Activated naive CD8-positive, alpha-beta T cell treated with anti-CD3 and anti-CD28 coated beads, Interleukin-2, amount 10 ng/mL, durations not matched to agents 7 days and 5 days (primary cell): ENCODE measurements around the gene KIAA0319L. TPM values are rescaled to one million over a fixed set of nuclear protein-coding genes. Genes with fewer than 3 reads are reported as not detected.
A peak's percentile ranks its signal among the peaks of the same experiment; 100 is the strongest.

ENCODE experiments used
- ATAC-seq: fragments of 150-1000 bp; cut with Tn5 transposase; one replicate; pipeline ENCODE4 v1.10.0; 2021; ENCODE audit warnings: low read depth, moderate library complexity
- POLR2A ChIA-PET: fragments of 350-600 bp; sonication (Branson Sonifier 250); formaldehyde crosslinking; loops from one replicate; lab custom pipeline; 2021; ENCODE audit warnings: antibody characterized with exemption; lab: Charles Lee
- DNase-seq: peaks from one replicate; pipeline ENCODE4 v3.0.0; 2021
- H3K27ac Mint-ChIP-seq: one replicate; pipeline ENCODE4 v1.8.0; 2022; ENCODE audit warnings: mild to moderate bottlenecking, mixed read lengths
- H3K27me3 Mint-ChIP-seq: one replicate; pipeline ENCODE4 v1.8.0; 2022; ENCODE audit warnings: mild to moderate bottlenecking, moderate library complexity, mixed read lengths
- H3K36me3 Mint-ChIP-seq: one replicate; pipeline ENCODE4 v1.8.0; 2021; ENCODE audit warnings: mild to moderate bottlenecking, mixed read lengths
- H3K4me1 Mint-ChIP-seq: one replicate; pipeline ENCODE4 v1.8.0; 2021; ENCODE audit warnings: mixed read lengths
- H3K4me3 Mint-ChIP-seq: one replicate; pipeline ENCODE4 v1.8.0; 2022; ENCODE audit warnings: mild to moderate bottlenecking, moderate library complexity, mixed read lengths
- H3K9me3 Mint-ChIP-seq: one replicate; pipeline ENCODE4 v1.8.0; 2021; ENCODE audit warnings: mixed read lengths
- total RNA-seq, 2 experiments: library from RNA; stranded (reverse); gene quantifications; one replicate each; pipeline ENCODE4 v1.2.3, GENCODE V29; 2021

The KIAA0319L gene
- total RNA-seq, 2 experiments from 2014 or later: 49.8 to 51.8 TPM

DNA sequence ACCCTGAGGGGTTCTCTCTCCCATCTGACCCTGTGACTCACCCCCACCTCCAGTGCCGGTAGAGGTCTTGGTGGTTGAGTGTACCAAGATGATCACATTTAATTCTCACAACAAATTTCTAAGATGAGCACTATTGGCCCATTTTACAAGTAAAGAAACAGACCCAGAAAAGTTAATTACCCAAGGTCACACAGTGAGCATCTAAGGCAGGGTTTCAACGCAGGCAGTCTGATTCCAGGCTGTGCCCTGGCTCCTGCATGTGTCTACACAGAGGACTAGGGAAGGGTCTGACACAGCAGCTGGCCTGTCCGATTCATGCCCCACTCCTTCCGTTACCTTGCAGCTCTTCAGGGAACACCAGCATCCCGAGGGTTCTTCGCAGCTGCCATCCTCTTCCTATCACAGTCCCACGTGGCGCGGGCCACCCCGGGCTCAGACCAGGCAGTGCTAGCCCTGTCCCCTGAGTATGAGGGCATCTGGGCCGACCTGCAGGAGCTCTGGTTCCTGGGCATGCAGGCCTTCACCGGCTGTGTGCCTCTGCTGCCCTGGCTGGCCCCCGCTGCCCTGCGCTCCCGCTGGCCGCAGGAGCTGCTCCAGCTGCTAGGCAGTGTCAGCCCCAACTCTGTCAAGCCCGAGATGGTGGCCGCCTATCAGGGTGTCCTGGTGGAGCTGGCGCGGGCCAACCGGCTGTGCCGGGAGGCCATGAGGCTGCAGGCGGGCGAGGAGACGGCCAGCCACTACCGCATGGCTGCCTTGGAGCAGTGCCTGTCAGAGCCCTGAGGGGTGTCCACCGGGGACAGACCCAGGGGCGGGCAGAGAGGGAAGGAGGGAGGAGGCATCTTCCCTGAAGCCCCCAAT, 7.9 kb upstream of the KIAA0319L start:
- peaks cover 9% of the 10 kb centered on the region for H3K4me1 Mint-ChIP-seq
- no peak overlapping the region for H3K4me3 Mint-ChIP-seq
- peaks cover 2% of the 10 kb centered on the region for H3K36me3 Mint-ChIP-seq
- POLR2A ChIA-PET: interaction anchor here (0.6 to 1.7 kb wide), 6 partner anchors 12 to 367 kb away, joined by 3 to 6 read pairs (median 3); no protein-coding TSS in a partner anchor
- no peak for ATAC-seq
- no peak for DNase-seq
- no peaks in the 10 kb centered on the region for H3K27me3 Mint-ChIP-seq
- H3K9me3 Mint-ChIP-seq: no peaks in the 10 kb centered on the region
- H3K27ac Mint-ChIP-seq: no peak overlapping the region

DNA sequence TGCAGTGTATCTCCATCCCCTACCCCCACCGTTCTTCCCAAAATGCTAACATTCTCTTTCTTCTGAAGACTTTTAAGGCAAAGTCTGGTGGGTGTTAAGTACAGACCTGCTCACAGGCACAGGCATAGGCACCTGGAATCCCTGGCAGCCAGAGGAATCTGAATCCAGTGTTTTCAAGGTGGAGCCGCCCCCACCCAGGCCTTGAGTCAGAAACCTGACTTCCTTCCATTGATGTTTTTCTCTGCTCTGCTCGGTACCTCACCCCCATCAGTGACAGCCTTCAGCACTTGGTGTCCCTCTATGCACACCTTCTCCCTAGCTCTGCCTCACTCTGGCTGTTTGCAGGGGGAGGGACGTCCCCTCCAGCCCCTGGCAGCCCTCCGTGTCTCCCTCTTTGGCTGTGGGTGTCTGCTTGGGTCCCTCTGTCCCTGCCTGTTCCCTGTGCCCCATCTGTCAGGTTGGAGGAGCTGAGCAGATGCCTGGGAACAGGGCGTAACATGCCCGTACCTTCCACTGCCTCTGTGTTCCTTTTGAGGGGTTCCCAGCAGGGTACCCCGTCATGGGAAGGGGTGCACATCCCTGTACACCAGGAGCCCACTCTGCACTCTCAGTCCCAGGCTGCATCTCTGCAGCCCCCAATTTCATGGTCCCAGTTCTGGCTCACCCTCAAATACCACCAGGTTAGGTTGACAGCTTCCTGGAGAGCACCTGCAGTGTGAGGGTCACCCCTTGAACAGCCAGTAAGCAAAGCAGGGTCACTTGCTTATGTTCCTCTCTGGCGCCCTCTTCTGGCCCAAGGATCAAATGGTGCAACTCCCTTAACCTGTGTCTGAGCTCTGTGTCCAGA, 7.1 kb upstream of the KIAA0319L start:
- Mint-ChIP-seq H3K4me3 (no peak overlapping the region), H3K4me1 (peaks cover 12% of the 10 kb centered on the region), H3K27me3 (no peaks in the 10 kb centered on the region), H3K36me3 (peaks cover 2% of the 10 kb centered on the region), H3K9me3 (no peaks in the 10 kb centered on the region), H3K27ac (peak overlapping the region; percentile 38)
- ATAC-seq (peak; percentile 70), DNase-seq (peak; percentile 79)
- POLR2A ChIA-PET: interaction anchor here (0.6 to 1.7 kb wide), 6 partner anchors 13 to 366 kb away, joined by 3 to 6 read pairs (median 3); no protein-coding TSS in a partner anchor

DNA sequence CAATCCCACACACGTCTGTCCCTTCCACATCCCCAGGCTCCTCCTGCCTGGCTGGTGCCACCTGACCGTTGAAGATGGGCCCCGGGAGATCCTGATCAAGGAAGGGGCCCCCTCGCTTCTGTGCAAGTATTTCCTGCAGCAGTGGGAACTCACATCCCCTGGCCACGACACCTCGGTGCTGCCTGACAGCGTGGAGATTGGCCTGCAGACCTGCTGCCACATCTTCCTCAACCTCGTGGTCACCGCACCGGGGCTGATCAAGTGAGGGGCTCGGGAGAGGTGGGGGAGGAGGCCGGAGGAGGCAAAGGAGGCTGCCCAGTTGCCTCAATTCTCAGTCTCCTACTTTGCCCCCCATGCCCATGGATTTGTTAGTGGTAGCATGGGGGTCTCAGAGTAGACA, 6.0 kb upstream of the KIAA0319L start:
- POLR2A ChIA-PET: interaction anchor here (1.3 to 2.4 kb wide), 2 partner anchors 112 to 207 kb away, joined by 3 to 7 read pairs; partner anchors contain the start of gene CLSPN
- no peak overlapping the region for H3K27ac Mint-ChIP-seq
- no peaks in the 10 kb centered on the region for H3K9me3 Mint-ChIP-seq
- ATAC-seq (no peak), DNase-seq (no peak)
- peaks cover 2% of the 10 kb centered on the region for H3K36me3 Mint-ChIP-seq
- no peaks in the 10 kb centered on the region for H3K27me3 Mint-ChIP-seq
- no peak overlapping the region for H3K4me3 Mint-ChIP-seq
- H3K4me1 Mint-ChIP-seq: peaks cover 15% of the 10 kb centered on the region

DNA sequence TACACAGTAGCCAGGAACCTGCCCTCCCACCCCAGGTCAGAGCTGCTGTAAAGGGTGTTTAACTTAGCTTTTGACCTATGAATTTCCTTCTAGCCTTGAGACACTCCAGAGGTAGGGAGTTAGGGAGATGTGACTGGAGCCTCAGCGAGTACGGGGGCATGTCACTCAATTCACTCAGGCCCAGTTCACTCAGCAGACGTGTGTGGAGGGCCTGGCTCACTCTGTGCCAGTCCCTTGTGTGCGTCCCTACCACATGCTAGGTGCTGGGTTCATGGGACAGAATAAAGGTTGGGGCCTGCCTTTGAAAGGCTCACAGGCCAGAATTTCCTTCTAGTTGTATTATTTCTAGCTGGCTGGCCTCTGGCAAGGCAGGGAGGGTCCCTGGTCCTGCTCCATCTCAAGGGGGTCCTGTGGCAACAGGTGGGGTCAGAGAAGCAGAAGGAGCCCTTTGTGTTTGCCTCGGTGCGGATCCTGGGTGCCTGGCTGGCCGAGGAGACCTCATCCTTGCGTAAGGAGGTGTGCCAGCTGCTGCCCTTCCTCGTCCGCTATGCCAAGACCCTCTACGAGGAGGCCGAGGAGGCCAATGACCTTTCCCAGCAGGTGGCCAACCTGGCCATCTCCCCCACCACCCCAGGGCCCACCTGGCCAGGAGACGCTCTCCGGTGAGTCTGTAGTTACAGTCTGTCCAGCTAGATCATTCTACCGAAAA, 4.9 kb upstream of the KIAA0319L start:
- no peak for ATAC-seq
- Mint-ChIP-seq H3K4me3 (no peak overlapping the region), H3K27ac (no peak overlapping the region), H3K4me1 (peaks cover 17% of the 10 kb centered on the region), H3K9me3 (no peaks in the 10 kb centered on the region), H3K36me3 (peaks cover 5% of the 10 kb centered on the region), H3K27me3 (no peaks in the 10 kb centered on the region)
- POLR2A ChIA-PET: interaction anchor here (1.3 to 2.4 kb wide), 2 partner anchors 111 to 208 kb away, joined by 3 to 7 read pairs; partner anchors contain the start of gene CLSPN
- no peak for DNase-seq

DNA sequence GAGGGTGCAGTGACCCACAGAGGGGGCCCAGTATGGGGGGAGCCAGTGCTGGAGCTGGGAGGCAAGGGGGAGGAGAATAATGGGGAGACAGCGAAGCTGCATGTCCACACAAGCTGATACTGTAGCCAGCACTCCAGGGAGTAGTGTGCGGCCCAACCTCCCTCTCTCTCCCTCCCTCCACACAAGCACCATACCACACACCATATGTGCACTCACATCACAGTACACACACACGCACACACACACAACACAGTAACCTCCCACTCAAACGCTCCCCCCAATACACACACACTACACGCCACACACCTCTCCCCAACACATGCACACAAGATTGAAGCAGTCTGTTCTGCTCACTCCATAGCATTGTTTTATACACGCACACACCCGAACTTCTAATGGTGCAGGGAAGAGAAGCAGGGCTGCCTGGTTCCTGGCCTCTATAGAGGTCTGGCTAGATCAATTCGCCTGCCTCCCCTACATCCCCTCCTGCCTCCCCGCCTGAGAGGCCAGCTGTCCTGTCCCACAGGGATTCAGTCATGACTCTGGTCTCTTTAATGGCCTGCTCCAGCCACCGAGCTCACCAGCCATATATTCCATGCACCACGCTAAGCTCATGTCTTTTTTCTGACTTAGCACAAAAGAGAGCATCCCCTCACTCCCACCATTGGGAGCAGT, 4.2 kb upstream of the KIAA0319L start:
- ATAC-seq: no peak

DNA sequence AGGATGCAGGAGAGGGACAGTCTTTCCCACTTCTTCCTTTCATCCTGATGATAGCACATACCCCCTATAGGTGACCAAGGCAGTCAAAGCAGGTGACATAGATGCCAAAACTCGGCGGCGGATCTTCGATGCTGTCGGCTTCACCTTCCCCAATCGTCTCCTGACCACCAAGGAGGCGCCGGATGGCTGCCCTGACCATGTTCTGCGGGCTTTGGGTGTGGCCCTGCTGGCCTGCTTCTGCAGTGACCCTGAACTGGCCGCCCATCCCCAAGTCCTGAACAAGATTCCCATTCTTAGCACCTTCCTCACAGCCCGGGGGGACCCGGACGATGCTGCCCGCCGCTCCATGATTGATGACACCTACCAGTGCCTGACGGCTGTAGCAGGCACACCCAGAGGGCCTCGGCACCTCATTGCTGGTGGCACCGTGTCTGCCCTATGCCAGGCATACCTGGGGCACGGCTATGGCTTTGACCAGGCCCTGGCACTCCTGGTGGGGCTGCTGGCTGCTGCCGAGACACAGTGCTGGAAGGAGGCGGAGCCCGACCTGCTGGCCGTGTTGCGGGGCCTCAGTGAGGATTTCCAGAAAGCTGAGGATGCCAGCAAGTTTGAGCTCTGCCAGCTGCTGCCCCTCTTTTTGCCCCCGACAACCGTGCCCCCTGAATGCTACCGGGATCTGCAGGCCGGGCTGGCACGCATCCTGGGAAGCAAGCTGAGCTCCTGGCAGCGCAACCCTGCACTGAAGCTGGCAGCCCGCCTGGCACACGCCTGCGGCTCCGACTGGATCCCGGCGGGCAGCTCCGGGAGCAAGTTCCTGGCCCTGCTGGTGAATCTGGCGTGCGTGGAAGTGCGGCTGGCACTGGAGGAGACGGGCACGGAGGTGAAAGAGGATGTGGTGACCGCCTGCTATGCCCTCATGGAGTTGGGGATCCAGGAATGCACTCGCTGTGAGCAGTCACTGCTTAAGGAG, 3.3 kb upstream of the KIAA0319L start:
- Mint-ChIP-seq H3K4me3 (no peak overlapping the region), H3K27me3 (no peaks in the 10 kb centered on the region), H3K9me3 (no peaks in the 10 kb centered on the region), H3K4me1 (peaks cover 29% of the 10 kb centered on the region), H3K36me3 (peaks cover 5% of the 10 kb centered on the region), H3K27ac (no peak overlapping the region)
- POLR2A ChIA-PET: interaction anchor here (0.5 to 2.4 kb wide), 2 partner anchors 109 to 165 kb away, joined by 4 to 7 read pairs; no protein-coding TSS in a partner anchor
- DNase-seq (no peak), ATAC-seq (no peak)

More for the DNA sequence above, 4.2 kb upstream of the KIAA0319L start:
- no peak overlapping the region for H3K4me3 Mint-ChIP-seq
- no peaks in the 10 kb centered on the region for H3K9me3 Mint-ChIP-seq
- H3K27me3 Mint-ChIP-seq: no peaks in the 10 kb centered on the region
- DNase-seq: no peak
- no peak overlapping the region for H3K27ac Mint-ChIP-seq
- peaks cover 5% of the 10 kb centered on the region for H3K36me3 Mint-ChIP-seq
- POLR2A ChIA-PET: interaction anchor here (2.4 kb wide), 1 partner anchor 110 kb away, joined by 7 read pairs; no protein-coding TSS in a partner anchor
- H3K4me1 Mint-ChIP-seq: peaks cover 21% of the 10 kb centered on the region

DNA sequence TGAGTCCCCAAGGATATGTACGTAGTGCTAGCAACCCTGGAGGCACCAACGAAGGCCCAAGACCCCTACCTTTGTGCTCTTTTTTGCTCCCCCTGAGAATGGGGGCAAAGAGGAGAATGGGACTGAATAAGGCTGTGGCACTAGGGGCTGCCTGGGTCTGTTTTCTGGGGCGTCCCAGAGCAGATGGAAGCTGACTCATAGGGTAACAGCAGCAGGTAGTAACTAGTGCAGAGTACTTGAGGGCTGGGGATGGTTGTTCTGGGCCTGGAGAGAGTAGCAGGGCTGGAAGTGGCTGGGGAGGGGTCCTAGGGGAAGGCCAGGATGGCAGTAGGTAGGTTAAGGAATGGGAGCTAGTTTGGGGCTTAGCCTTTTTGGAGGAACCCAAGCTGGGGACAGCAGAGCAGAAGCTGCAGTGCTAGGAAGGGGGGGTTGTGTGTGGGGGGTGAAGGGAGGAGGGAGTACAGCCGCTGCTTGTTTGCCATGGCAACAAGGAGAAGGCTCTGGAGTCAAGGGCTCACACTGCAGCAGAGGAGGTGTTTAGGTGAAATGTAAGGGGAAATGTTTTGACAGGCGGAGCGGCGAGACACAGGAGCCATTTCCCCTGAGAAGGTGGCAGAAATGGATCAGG, 2.2 kb upstream of the KIAA0319L start:
- DNase-seq: no peak
- Mint-ChIP-seq H3K36me3 (peaks cover 5% of the 10 kb centered on the region), H3K4me3 (peak overlapping the region; percentile 1), H3K27me3 (no peaks in the 10 kb centered on the region), H3K9me3 (no peaks in the 10 kb centered on the region), H3K27ac (peak overlapping the region; percentile 61), H3K4me1 (peaks cover 33% of the 10 kb centered on the region)
- POLR2A ChIA-PET: no interaction called here
- no peak for ATAC-seq

DNA sequence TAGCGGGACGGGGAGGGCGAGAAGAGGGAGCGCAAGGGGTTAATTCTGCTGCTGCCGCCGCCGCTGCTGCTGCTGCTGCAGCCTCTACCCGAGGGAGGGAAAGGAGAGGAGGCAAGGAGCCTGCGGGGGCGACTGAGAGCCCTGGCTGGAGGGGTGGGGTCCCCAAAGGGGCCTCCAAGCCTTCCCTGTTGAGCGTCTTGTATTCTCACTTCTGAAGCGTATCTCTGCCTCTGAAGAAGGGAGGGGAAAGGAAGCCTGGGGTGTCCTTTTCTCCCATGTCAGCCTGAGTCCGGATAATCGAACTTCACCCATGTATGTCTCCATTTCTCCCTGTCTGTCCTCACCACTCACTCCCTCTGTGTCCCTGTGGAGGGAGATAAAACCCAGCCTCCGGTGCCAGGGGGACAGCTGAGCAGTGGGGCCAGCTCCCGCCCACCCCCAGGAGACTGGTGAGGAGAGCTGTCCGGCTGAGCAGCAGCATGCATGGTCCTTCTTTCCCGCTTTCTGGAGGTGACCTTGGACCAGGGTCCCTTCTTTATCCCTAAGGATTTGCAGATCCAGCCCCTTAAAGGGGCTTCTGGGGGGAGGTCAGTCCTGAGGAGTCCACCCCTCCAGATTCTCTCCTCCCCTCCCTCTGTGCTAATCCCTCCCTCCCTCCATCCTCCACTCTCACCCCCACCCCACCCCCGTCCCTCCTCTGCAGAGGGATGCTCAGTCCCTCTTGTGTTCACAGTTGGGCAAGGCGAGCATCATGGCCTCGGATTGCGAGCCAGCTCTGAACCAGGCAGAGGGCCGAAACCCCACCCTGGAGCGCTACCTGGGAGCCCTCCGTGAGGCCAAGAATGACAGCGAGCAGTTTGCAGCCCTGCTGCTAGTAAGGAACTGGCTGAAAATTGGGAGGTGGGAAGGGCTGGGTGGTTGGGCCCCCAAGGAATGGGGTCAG, 1.4 kb upstream of the KIAA0319L start:
- DNase-seq: no peak
- H3K9me3 Mint-ChIP-seq: no peaks in the 10 kb centered on the region
- no peaks in the 10 kb centered on the region for H3K27me3 Mint-ChIP-seq
- peaks cover 5% of the 10 kb centered on the region for H3K36me3 Mint-ChIP-seq
- H3K4me1 Mint-ChIP-seq: peaks cover 34% of the 10 kb centered on the region
- POLR2A ChIA-PET: interaction anchor here (1.4 to 1.8 kb wide), 2 partner anchors 53 to 211 kb away, joined by 9 to 12 read pairs; partner anchors contain the start of gene CLSPN
- peak overlapping the region; percentile 92 for H3K4me3 Mint-ChIP-seq
- no peak for ATAC-seq
- H3K27ac Mint-ChIP-seq: peak overlapping the region; percentile 96

DNA sequence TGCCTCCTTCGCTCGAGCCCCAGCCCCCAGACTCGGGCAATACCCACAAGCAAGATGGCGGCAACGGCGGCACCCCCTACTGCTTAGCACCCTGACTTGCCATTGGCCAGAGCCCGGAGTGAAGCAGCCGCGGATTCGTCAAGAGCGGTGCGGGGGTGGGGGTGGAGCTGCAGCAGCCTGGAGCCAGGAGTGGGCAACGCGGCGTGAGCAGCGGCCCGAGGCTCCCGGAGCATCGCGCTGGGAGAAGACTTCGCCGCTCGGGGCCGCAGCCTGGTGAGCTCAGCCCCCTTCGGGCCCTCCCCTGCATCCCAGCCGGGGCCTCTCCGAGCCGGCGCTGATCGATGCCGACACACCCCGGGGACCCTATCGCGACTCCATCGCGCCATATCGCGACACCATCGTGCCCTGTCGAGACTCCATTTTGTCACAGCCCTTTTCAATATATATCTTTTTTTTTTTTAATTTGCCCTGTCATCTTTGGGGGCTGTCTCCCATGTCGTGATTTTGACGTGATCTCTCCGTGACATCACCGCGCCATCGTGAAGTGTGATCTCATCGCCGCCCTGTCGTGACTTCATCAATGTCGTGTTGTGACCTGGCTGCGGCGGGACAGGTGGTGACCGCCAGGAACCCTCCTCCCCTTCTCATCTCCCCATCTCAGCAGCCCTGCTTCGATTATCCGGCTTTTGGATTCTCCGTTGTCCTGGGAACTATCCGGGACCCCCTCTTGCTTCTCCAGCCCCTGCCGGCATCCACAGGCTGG, 589 bp upstream of the KIAA0319L start, which contains the start of gene NCDN:
TSS of gene NCDN (plus strand) at position 189 of the 763 bp plus-strand sequence. CDS start at position 581, 392 bp downstream.
- Mint-ChIP-seq H3K27ac (peak within 1 kb of the TSS; percentile 96), H3K4me3 (peak within 1 kb of the TSS; percentile 92), H3K27me3 (no peaks in the 10 kb centered on the region), H3K4me1 (peaks cover 35% of the 10 kb centered on the region), H3K36me3 (peaks cover 10% of the 10 kb centered on the region), H3K9me3 (no peaks in the 10 kb centered on the region)
- POLR2A ChIA-PET: interaction anchor here (0.8 to 2.3 kb wide), 12 partner anchors 8 to 374 kb away, joined by 3 to 21 read pairs (median 5); partner anchors contain the start of gene CLSPN
- ATAC-seq (peak; percentile 95), DNase-seq (peak; percentile 94)
